GM12892 (cell line): ENCODE measurements around the gene GALNT13.

ENCODE experiments used
- POLR2AphosphoS5 ChIP-seq: IDR thresholded peaks from 2 replicates; pipeline ENCODE4 v1.6.1; 2011; ENCODE audit warnings: low read depth, low read length, control low read depth
- TAF1 ChIP-seq: IDR thresholded peaks from 2 replicates; pipeline ENCODE4 v1.6.1; 2011; ENCODE audit warnings: low read depth, mild to moderate bottlenecking, control low read depth, low read length, borderline replicate concordance

- TF ChIP-seq POLR2AphosphoS5 (no peak), TAF1 (no peak)
These were observed 530.5 kb downstream of the GALNT13 start for GRCh38 chr2:154402213-154402612.
